AG09319 (cell line): ENCODE data around the gene ATP10B.

Experiments
- DNase-seq: peaks from one replicate; pipeline ENCODE4 v3.0.0-alpha.2; 2010; ENCODE audit warnings: low read depth; ENCODE audit errors: extremely low read depth
- CTCF ChIP-seq: IDR thresholded peaks from 2 replicates; pipeline ENCODE4 v1.5.1; 2011; ENCODE audit warnings: low read depth, mild to moderate bottlenecking, inconsistent platforms, low read length, moderate library complexity

ATP10B gene

GRCh38 chr5:160555971-160556631 lies 295.9 kb downstream of the ATP10B start:
- no peak for DNase-seq
- no peak for TF ChIP-seq CTCF

DNA sequence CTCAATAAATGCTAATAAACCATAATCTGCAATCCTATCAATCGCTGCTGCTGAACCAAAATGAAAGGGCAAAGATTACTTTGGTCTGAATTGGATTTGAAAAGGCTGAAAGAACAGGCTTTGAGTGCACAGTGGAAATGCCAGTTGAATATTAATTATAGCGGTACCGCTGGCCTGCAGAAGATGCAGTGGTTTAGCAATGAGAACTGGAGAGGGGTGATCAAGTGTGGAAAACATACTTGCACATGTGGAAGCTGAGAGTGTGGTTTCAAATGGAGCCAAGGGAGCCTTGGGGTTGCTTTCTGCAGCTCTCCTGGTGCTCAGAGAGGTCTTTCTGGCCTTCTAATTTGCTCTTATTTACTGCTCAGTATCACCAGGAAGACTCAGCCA lies 296.4 kb downstream of the ATP10B start:
- DNase-seq, result no peak
- TF ChIP-seq CTCF, result no peak

DNA sequence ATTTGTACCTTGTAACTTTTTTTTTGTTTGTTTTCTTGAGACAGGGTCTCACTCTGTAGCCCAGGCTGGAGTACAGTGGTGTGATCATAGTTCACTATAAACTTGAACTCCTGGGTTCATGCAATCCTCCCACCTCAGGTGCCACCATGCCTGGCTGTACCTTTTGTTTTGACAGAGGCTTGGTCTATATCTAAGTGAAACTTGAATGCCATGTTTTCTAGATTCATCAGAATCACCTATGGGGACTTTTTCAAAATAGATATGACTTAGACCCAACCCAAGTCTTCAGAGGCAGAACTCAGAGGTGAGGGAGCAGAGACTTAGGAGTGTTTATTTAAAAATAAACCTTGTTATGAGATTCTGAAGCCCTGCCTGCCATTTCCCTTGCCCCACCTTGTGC lies 301.9 kb downstream of the ATP10B start:
- TF ChIP-seq CTCF, result no peak
- no peak for DNase-seq

GRCh38 chr5:160548949-160549645 lies 302.9 kb downstream of the ATP10B start:
- no peak for TF ChIP-seq CTCF
- DNase-seq, result no peak

GRCh38 chr5:160547872-160548271 lies 304.1 kb downstream of the ATP10B start:
- no peak for DNase-seq

GRCh38 chr5:160547061-160547460 lies 304.9 kb downstream of the ATP10B start:
- DNase-seq, result no peak
- TF ChIP-seq CTCF, result no peak

More at GRCh38 chr5:160547872-160548271, 304.1 kb downstream of the ATP10B start:
- no peak for TF ChIP-seq CTCF

- DNase-seq, result no peak
- TF ChIP-seq CTCF, result no peak
Measured at GRCh38 chr5:160545832-160546231, 306.2 kb downstream of the ATP10B start.
